Erythroblast (primary cell): Measurements from ENCODE around the gene SAG.

Source experiments
- DNase-seq, 2 experiments: peaks; one replicate each; lab custom pipeline; 2025; lab: John Stamatoyannopoulos, UW
- GATA1 ChIP-seq: IDR thresholded peaks from 2 replicates; pipeline ENCODE4 v1.6.1; 2011; ENCODE audit warnings: low read depth, mild to moderate bottlenecking, control low read depth, low read length, moderate library complexity
- POLR2A ChIP-seq: IDR thresholded peaks from 2 replicates; pipeline ENCODE4 v1.6.1; 2011; ENCODE audit warnings: mild to moderate bottlenecking, low read length

Gene SAG

DNA sequence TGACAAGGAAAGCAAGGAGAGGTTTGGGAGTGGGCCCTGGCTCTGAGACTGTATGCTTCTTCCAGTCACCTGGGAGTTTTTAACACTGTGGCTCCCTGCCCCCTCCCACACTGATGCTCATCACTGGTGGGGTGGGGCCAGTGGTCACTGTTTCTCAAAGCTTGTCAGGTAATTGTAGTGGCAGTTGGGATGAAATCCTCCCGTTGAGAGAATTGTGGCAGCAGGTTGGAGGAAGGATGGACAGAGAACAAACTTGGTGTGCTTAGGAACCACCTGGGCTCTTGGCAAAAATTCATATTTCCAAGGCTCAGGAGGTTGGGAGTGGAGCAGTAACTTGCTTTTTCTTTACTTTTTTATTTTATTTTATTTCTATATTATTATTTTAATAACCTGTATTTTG lies 71.8 kb downstream of the SAG start:
- DNase-seq = no peak
- no peak for TF ChIP-seq GATA1
- no peak for TF ChIP-seq POLR2A

DNA sequence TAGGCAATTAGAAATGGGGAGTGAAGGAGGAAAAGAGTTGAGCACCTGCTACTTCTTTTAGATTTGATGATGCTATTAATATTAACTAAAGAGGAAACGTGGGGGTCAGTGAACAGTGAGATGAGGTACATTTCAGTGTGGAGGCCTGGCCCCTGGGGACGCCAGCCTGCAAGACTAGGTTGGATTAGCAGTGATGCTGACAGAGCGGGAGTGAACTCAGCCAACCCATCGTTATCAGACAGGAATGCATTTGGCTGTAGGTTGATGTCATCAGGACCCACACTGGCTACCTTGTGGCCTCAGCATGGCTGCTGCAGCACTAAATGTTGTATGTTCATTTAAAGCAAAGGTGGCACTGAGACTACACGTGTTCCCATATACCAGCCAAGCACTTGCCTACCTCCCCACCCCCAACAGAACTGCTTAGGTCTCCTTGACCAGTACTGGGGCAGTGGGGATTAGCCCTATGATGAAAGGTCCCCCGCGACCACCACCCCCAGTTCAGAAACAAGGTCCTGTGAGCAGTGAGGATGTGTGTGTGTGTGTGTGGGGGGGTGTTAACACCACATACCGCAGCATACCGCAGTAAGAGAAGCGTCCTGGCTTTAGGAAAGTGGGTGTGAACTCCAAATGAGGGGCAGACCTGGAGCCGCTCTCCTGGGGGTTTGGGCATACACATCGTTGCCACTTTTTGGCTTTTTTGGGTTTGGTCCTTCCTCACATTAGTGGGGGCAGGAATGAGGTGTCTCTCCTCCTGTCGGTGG lies 72.7 kb downstream of the SAG start:
- no peak for TF ChIP-seq POLR2A
- TF ChIP-seq GATA1 = no peak
- DNase-seq = no peak

DNA sequence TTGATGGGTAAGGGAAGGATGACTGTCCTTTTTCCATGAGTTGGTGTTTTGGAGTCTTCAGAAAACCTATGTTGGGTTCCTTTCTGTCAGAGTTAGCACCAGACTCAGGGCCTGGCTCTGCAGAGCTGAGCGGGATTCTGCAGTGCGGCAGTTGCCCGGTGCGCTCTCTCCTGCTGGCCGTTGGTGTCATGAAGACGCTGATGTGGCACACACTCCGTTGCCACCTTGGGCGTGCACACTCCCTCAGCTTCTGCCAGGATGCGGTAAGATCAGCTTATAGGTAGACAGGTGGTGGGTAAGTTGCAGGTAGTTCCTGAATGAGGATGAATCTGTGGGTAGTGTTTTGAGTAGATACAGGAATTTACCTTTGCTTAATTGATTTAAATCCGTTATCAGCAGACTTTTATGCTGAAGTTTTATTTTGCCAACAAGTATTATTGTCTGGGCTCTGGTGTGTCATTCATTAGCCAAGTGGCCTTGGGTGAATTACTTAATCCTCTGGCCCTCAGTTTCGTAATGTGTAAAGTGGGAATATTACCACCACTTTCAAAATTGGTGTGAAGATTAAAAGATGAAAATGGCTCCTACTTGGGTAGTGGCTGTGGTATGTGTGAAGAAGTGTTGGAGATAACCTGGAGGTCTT lies 73.5 kb downstream of the SAG start:
- no peak for DNase-seq
- TF ChIP-seq GATA1 (no peak), POLR2A (no peak)

DNA sequence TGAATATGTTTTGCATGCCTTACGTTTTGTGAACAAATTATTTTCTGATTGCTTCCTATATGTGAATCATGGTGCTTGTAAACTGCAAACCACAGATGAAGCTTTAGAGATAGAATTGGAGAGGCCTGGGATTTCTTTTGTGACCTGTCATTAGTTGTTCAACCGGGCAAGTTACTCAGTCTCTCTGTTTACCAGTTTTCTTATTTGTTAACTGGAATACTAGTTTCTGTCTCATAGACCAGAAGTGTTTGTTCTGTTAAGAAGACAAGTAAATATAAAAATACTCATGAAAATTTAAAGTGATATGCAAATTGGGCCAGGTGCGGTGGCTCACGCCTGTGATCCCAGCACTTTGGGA lies 74.0 kb downstream of the SAG start:
- no peak for DNase-seq
- TF ChIP-seq GATA1 (no peak), POLR2A (no peak)

DNA sequence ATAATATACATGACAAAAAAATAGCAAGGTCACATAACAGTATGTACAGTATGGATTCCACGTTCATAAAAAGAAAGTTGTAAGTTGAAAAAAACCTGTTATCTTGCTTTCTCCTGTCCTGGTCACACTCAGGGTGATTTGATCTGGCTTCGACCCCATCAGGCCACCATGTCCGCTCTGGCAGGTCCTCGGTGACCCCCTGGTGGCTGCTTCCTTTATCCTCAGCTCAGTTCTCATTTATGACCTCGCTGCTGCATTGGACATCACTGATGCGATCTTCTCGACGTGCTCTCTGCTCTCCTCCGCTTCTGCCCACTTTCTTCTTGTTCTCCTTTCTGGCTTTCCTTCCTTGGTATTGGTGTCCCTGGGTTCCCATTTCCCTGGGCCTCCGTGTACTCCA lies 76.4 kb downstream of the SAG start:
- peak; percentile 27 to 46 for DNase-seq
- TF ChIP-seq POLR2A = no peak
- no peak for TF ChIP-seq GATA1

DNA sequence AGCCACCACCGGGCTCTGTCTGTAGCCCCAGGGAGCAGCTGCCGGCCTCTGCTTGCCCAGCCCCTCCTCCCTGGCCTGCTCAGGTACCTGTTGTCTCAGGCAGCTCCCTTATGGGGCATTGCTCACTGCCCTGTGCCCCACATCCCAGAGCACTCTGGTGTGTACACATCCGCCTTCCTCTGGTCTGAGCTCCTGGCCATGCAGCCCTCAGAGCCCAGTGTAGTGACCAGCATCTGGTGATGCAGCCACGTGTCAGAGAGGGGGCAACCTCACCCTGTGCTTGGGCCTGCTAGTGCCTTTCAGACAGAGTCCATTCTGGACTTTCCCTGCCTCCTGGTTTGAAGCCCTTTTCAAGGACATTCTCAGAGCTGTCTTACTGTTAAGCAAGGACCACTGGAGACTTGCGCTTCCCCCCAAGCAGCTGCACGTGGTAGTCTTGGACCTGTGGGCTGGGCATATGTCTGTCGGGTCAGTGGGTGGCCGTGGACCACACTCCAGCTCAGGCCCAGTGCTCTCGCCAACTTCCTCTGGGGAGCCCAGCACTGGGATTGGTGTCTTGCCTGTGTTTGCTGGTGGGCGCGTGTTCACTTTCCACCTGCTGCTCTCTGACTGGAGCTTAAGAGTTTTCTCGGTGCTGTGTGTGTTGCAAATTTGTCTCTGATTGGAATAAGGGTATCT lies 77.3 kb downstream of the SAG start:
- no peak for DNase-seq
- TF ChIP-seq POLR2A = no peak
- no peak for TF ChIP-seq GATA1

DNA sequence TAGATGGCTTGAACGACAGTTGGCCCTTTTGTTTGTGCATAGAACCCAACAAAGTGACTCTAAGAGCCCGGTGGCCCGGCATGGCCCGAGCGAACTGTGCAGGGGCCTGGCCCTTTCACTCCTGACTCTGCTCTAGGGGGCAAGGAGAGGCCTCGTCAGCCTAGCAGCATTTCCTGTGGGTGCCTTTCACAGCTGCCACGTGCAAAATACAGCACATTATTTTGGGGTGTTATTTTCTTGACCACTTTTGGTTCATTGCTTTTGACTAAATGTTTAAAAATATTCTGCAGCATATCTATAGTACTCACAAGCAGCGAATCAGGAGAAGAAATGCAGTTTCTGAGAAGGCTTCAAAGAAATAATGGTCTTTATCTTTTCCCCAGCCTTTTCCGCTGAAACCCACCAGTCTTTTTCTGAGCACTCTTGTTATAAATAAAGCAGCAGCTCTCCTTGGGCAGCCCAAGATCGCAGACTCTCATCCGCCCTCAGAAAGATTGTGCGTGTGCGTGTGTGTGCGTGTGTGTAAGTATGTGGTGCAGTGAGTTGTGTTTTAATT lies 78.0 kb downstream of the SAG start:
- no peak for DNase-seq
- no peak for TF ChIP-seq POLR2A
- TF ChIP-seq GATA1 = no peak

DNA sequence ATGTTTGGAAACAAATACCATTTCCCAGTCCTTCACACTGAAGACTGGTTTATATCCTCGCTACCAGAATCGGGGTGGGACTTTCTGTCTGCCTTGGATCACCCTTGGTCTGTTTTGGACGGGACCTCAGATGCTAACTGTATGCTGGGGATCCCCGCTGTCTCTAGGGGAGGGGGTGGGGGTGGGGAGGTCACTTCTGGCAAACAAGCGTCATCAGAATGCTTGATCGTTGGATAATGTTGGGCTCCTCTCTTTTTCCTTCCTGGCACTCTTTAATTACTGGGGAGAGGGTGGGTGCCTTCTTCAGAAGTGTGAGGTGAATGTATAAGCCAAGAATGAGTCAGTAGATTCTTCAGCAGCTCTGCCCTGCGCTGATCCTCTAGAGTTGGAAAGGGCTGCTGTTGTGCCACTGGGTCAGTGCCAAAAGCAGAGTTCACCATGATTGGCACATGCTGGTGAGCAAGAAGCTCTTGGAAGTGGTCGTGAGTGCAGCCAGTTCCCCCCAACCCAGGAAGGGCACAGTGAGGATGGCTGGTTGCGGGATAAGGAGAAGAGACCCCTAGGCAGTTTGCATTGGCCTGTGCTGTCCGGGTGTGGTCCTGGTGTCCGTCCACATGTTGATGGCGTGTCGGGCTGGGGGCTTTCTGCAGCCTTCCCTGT lies 78.9 kb downstream of the SAG start:
- no peak for TF ChIP-seq POLR2A
- no peak for TF ChIP-seq GATA1
- no peak for DNase-seq

DNA sequence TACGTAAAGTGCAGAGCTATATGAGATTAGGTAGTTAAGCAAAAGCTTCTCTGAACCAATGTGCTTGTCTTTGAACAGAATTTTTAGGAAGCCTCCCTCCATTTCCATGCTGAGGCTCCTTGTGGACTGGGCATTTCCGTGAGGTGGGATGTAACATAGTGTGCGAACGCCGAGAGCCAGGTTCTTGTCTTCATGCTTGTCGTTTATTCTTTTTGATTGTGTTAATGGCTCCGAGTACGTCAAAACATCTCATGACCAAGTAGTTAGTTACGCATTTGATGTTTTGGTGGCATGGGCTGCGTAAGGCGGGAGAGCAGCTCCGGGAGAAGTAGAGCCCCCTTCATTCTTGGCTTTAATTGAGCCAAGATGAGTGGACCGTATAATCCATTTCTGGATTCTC lies 79.6 kb downstream of the SAG start:
- TF ChIP-seq POLR2A (no peak), GATA1 (no peak)
- no peak for DNase-seq

DNA sequence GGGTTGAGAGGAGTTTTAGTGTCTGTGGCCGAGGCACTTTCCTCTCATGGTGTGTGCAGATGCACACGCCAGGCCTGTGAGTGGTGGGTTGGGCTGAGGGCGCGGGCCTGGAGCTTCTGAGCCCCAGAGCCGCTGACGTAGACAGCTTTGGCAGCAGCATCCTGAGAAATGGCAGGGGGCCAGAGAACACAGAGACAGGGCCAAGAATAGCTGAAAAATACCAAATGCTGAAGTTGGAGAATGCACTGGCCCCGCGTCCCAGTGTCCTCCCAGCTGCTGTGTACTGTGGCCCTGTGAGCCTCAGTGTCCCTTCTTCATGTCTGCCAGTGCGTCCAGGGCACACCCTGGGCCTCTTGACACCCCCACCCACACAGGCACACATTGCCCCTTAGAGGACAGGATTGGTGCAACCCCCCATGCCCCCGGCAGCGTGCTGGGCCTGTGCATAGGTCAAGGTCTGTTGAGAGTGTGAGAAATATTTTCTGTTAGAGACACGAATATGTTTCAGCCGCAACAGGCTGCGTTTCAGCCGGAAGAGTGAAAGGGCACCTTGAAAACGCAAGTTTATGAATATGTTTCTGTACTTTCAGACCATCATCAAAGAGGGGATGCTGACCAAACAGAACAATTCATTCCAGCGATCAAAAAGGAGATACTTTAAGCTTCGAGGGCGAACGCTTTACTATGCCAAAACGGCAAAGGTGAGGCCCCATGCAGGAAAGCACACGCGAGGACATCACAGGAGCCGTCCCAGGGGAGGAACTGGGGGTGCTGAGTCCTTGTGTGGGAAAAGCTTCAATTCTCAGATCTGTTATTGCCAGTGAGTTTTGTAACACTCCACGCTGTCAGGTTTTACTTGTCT lies 80.3 kb downstream of the SAG start:
- no peak for DNase-seq
- TF ChIP-seq GATA1 = no peak
- no peak for TF ChIP-seq POLR2A

DNA sequence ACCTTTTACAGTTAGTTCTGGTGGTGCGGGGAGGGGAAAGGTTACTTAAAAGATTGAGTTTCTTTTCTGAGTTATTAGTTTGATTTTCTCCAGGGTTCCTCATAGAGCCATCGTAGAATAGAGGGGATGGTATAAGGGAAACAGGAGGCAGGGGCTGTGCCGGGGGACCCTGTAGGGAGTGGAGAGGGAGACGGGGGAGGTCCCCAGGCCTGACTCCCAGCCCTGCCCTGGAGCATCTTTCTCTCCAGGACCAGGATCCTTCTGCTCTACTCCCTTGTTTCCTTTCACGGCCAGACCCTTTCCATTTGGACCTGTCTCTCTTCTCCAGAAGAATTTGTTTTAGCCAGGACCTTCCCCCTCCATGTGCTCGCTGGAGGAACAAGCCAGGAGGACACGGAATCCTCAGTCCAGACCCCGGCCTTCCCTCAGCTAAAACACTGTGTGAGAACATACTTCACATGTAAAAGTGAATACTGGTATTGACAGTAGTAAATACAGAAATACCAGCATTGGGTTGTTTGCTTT lies 82.0 kb downstream of the SAG start:
- TF ChIP-seq POLR2A (no peak), GATA1 (no peak)
- DNase-seq = no peak

DNA sequence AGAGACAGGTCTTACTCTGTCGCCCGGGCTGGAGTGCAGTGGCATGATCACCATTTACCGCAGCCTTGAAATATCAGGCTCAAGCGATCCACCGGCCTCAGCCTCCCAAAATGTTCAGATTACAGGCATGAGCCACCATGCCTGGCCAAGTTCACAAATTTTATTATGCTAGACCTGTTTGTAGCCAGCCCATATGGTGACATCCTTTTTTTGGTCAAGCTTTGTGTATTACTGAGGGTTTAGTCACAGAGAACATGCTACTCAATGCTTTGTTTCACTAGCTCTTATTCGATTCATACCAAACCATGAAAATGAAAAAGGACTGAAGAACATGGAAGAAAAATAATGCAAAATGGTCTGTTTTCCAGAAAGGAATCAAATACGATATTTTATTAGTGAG lies 88.1 kb downstream of the SAG start:
- TF ChIP-seq POLR2A = no peak
- no peak for TF ChIP-seq GATA1
- no peak for DNase-seq
